Measurements from ENCODE around the gene SBF2. TPM values are rescaled to one million over a fixed set of nuclear protein-coding genes. Genes with fewer than 3 reads are reported as not detected.

Gene SBF2
- total RNA-seq: 21.1 and 25.4 TPM in 2 replicates

GRCh38 chr11:10293423-10294289, at the start of gene SBF2:
TSS of gene SBF2 (minus strand) at chr11:10294219. CDS start at chr11:10294069, 150 bp downstream.
- H3K4me3 ChIP-seq (ENCODE audit: low read depth, low read length): peak within 1 kb of the TSS; percentile 88
- TF ChIP-seq CTCF (IDR thresholded peaks at IDR 0.05; ENCODE audit: insufficient read depth, low read length, poor library complexity, severe bottlenecking): no peak
- H3K27me3 ChIP-seq (ENCODE audit: control insufficient read depth, insufficient read depth, low read length): no peaks in the 10 kb centered on the region
- H3K36me3 ChIP-seq (ENCODE audit: control insufficient read depth, insufficient read depth, low read length): no peaks in the 10 kb centered on the region
- DNase-seq (ENCODE audit: low read depth): no peak

GRCh38 chr11:10338287-10338686, 44.3 kb upstream of the SBF2 start:
- no peaks in the 10 kb centered on the region for H3K36me3 ChIP-seq (ENCODE audit: control insufficient read depth, insufficient read depth, low read length)
- no peaks in the 10 kb centered on the region for H3K27me3 ChIP-seq (ENCODE audit: control insufficient read depth, insufficient read depth, low read length)
- DNase-seq (ENCODE audit: low read depth): no peak
- H3K4me3 ChIP-seq (ENCODE audit: low read depth, low read length): no peak overlapping the region
- TF ChIP-seq CTCF (IDR thresholded peaks at IDR 0.05; ENCODE audit: insufficient read depth, low read length, poor library complexity, severe bottlenecking): no peak

- DNase-seq (ENCODE audit: low read depth): no peak
- Histone ChIP-seq H3K36me3 (ENCODE audit: control insufficient read depth, insufficient read depth, low read length) (no peaks in the 10 kb centered on the region), H3K27me3 (ENCODE audit: control insufficient read depth, insufficient read depth, low read length) (no peaks in the 10 kb centered on the region), H3K4me3 (ENCODE audit: low read depth, low read length) (no peak overlapping the region)
- no peak for TF ChIP-seq CTCF (IDR thresholded peaks at IDR 0.05; ENCODE audit: insufficient read depth, low read length, poor library complexity, severe bottlenecking)
Measured at GRCh38 chr11:10333490-10333889, 39.5 kb upstream of the SBF2 start.

GRCh38 chr11:10331548-10332289, 37.7 kb upstream of the SBF2 start:
- TF ChIP-seq CTCF (IDR thresholded peaks at IDR 0.05; ENCODE audit: insufficient read depth, low read length, poor library complexity, severe bottlenecking): no peak
- Histone ChIP-seq H3K4me3 (ENCODE audit: low read depth, low read length) (no peak overlapping the region), H3K27me3 (ENCODE audit: control insufficient read depth, insufficient read depth, low read length) (no peaks in the 10 kb centered on the region), H3K36me3 (ENCODE audit: control insufficient read depth, insufficient read depth, low read length) (no peaks in the 10 kb centered on the region)
- no peak for DNase-seq (ENCODE audit: low read depth)

- Histone ChIP-seq H3K4me3 (ENCODE audit: low read depth, low read length) (no peak overlapping the region), H3K27me3 (ENCODE audit: control insufficient read depth, insufficient read depth, low read length) (no peaks in the 10 kb centered on the region), H3K36me3 (ENCODE audit: control insufficient read depth, insufficient read depth, low read length) (no peaks in the 10 kb centered on the region)
- no peak for TF ChIP-seq CTCF (IDR thresholded peaks at IDR 0.05; ENCODE audit: insufficient read depth, low read length, poor library complexity, severe bottlenecking)
- DNase-seq (ENCODE audit: low read depth): no peak
Measured at GRCh38 chr11:10329935-10330334, 35.9 kb upstream of the SBF2 start.
